Adipocyte (in vitro differentiated cells): ENCODE measurements around the gene SNX5.
A peak's percentile ranks its signal among the peaks of the same experiment; 100 is the strongest.

Experiments used
- DNase-seq: peaks from one replicate; pipeline ENCODE4 v3.0.0-alpha.2; 2015; ENCODE audit warnings: low read depth
- H3K27me3 ChIP-seq: replicated peaks from 2 replicates; pipeline ENCODE4 v1.7.0; 2013; ENCODE audit warnings: mild to moderate bottlenecking, low read length, moderate library complexity; ENCODE audit not compliant: control insufficient read depth, insufficient read depth
- H3K36me3 ChIP-seq: 2 replicates; pipeline ENCODE4 v1.7.0; 2013; ENCODE audit warnings: low read length, mild to moderate bottlenecking, moderate library complexity; ENCODE audit not compliant: control insufficient read depth, insufficient read depth, severe bottlenecking
- H3K4me1 ChIP-seq: 2 replicates; pipeline ENCODE4 v1.7.0; 2013; ENCODE audit warnings: mild to moderate bottlenecking, low read length, moderate library complexity; ENCODE audit not compliant: control insufficient read depth, insufficient read depth
- H3K4me3 ChIP-seq: 2 replicates; pipeline ENCODE4 v1.7.0; 2013; ENCODE audit warnings: mild to moderate bottlenecking, low read length, moderate library complexity
- H3K9ac ChIP-seq: 2 replicates; pipeline ENCODE4 v1.7.0; 2013; ENCODE audit warnings: mild to moderate bottlenecking, low read length, moderate library complexity
- H3K9me3 ChIP-seq: 2 replicates; pipeline ENCODE4 v1.7.0; 2013; ENCODE audit warnings: mild to moderate bottlenecking, low read length, moderate library complexity; ENCODE audit not compliant: control insufficient read depth

SNX5 gene

GRCh38 chr20:17990278-17990972 is 21.8 kb upstream of the SNX5 start:
- H3K4me3 ChIP-seq = no peak overlapping the region
- H3K36me3 ChIP-seq = peaks cover 9% of the 10 kb centered on the region
- no peaks in the 10 kb centered on the region for H3K9me3 ChIP-seq
- DNase-seq = no peak
- no peaks in the 10 kb centered on the region for H3K4me1 ChIP-seq
- H3K27me3 ChIP-seq = no peaks in the 10 kb centered on the region
- no peak overlapping the region for H3K9ac ChIP-seq

DNA sequence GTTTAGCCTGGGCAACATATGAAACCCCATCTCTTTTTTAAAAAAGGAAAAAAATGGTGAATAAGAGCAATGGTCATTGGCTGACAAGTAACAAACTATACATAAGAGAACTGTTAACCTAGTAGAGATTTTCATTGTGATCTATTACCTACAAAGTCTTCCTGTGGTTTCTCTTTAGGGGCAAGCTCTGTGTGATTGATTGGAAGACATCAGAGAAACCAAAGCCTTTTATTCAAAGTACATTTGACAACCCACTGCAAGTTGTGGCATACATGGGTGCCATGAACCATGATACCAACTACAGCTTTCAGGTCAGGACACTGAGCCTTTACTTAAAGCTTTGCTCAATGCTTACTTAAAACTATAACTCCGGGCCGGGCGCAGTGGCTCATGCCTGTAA is 19.4 kb upstream of the SNX5 start:
- Histone ChIP-seq H3K9ac (no peak overlapping the region), H3K36me3 (peaks cover 9% of the 10 kb centered on the region)

GRCh38 chr20:17985388-17986018 is 16.9 kb upstream of the SNX5 start:
- Histone ChIP-seq H3K36me3 (peaks cover 14% of the 10 kb centered on the region), H3K9ac (no peak overlapping the region), H3K9me3 (no peaks in the 10 kb centered on the region), H3K27me3 (no peaks in the 10 kb centered on the region), H3K4me3 (no peak overlapping the region), H3K4me1 (no peaks in the 10 kb centered on the region)
- DNase-seq = no peak

More for the DNA sequence above, 19.4 kb upstream of the SNX5 start:
- no peaks in the 10 kb centered on the region for H3K4me1 ChIP-seq
- H3K4me3 ChIP-seq = no peak overlapping the region
- H3K27me3 ChIP-seq = no peaks in the 10 kb centered on the region
- no peak for DNase-seq
- no peaks in the 10 kb centered on the region for H3K9me3 ChIP-seq

DNA sequence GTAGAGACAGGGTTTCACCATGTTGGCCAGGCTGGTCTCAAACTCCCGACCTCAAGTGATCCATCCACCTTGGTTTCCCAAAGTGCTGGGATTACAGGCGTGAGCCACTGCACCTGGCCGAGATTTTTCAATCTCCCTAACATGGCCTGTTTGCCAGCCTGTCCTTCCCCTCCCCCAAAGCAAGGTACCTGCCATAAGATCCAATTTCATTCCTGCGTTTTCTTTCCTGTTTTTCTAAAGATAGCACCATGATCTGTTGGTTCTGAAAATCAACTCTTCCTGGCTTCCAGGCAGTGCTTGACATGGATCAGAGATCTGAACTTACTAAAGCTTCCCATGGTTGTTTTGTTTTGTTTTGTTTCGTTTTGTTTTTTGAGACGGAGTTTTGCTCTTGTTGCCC is 7.7 kb upstream of the SNX5 start:
- no peaks in the 10 kb centered on the region for H3K9me3 ChIP-seq
- no peak for DNase-seq
- H3K27me3 ChIP-seq = no peaks in the 10 kb centered on the region
- no peak overlapping the region for H3K4me3 ChIP-seq
- H3K4me1 ChIP-seq = peaks cover 14% of the 10 kb centered on the region
- H3K9ac ChIP-seq = no peak overlapping the region
- H3K36me3 ChIP-seq = peaks cover 9% of the 10 kb centered on the region

GRCh38 chr20:17972121-17972520 is 3.5 kb upstream of the SNX5 start:
- peak overlapping the region; percentile 95 for H3K4me3 ChIP-seq

DNA sequence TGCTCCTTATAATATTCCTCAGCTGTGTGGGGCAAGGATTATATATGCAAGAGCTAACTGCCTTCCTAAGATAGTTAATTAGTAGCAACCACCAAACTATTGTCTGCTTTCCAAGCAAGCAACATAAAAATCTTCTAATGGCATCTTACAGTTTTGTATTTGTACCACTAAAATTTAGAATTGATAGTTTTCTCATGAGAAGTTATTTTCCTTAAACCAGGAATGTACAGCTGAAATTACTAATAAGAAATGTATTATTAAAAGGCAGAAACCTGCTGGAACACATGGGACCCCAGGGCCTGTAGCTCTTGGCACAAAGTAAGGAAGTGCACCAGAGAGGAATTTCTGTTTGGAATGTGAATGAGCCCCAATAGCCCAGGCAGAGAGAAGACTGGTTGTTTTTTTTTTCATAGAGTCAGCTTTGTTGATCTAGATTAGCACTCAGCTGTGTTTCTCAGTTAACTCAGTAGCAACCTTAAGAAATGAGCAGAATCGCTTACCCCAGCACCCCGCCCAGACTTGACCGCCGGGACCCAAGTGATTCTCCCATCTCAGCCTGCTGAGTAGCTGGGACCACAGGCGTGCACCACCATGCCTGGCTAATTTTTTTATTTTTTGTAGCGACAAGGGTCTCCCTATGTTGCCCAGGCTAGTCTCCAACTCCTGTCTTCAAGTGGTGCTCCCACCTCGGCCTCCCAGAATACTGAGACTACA is 2.9 kb upstream of the SNX5 start:
- H3K4me3 ChIP-seq = peak overlapping the region; percentile 95
- peak; percentile 58 for DNase-seq
- H3K4me1 ChIP-seq = peaks cover 36% of the 10 kb centered on the region
- H3K27me3 ChIP-seq = no peaks in the 10 kb centered on the region
- peak overlapping the region; percentile 95 for H3K9ac ChIP-seq
- no peaks in the 10 kb centered on the region for H3K9me3 ChIP-seq
- H3K36me3 ChIP-seq = peaks cover 5% of the 10 kb centered on the region

More at GRCh38 chr20:17972121-17972520, 3.5 kb upstream of the SNX5 start:
- Histone ChIP-seq H3K9ac (peak overlapping the region; percentile 95), H3K9me3 (no peaks in the 10 kb centered on the region), H3K27me3 (no peaks in the 10 kb centered on the region), H3K4me1 (peaks cover 29% of the 10 kb centered on the region), H3K36me3 (peaks cover 5% of the 10 kb centered on the region)
- no peak for DNase-seq

- DNase-seq = peak; percentile 62
- H3K4me1 ChIP-seq = peaks cover 51% of the 10 kb centered on the region
- no peaks in the 10 kb centered on the region for H3K9me3 ChIP-seq
- H3K27me3 ChIP-seq = no peaks in the 10 kb centered on the region
- no peaks in the 10 kb centered on the region for H3K36me3 ChIP-seq
- peak overlapping the region; percentile 95 for H3K9ac ChIP-seq
- H3K4me3 ChIP-seq = peak overlapping the region; percentile 95
Observed at GRCh38 chr20:17969884-17970409, 1.4 kb upstream of the SNX5 start.

DNA sequence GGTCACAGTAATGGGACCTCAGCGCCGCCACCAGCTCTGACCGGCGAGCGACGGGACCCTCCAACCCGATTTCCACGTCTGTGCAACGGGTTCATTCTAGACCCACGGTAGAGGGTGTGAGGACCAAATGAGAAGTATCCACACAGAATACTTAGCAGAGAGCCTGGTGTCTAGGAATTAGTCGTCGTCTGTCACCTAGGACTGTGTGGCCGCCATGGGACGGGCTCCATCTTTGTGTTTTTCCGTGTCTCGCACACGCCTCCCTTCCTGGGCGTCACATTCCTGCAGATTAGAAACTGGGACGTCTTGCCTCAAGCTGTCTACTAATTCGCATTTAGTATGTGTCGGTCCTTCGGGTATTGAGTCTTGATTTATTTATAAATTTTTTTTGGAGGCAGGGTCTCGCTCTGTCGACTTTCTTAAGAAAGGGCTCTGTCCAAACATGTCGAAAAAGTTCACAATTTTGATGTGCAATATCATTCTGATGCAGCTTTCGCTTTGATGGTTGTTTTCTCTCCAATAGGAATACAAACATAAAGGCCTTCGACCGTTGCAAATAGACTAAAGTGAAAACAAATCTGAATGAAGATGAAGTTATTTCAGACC is 787 bp upstream of the SNX5 start:
- peaks cover 56% of the 10 kb centered on the region for H3K4me1 ChIP-seq
- peak overlapping the region; percentile 95 for H3K4me3 ChIP-seq
- peak overlapping the region; percentile 95 for H3K9ac ChIP-seq
- H3K36me3 ChIP-seq = no peaks in the 10 kb centered on the region
- DNase-seq = peak; percentile 66
- no peaks in the 10 kb centered on the region for H3K9me3 ChIP-seq
- H3K27me3 ChIP-seq = no peaks in the 10 kb centered on the region

- H3K27me3 ChIP-seq = no peaks in the 10 kb centered on the region
- no peaks in the 10 kb centered on the region for H3K9me3 ChIP-seq
- peak overlapping the region; percentile 95 for H3K4me3 ChIP-seq
- H3K4me1 ChIP-seq = peaks cover 69% of the 10 kb centered on the region
- DNase-seq = peak; percentile 78
- H3K36me3 ChIP-seq = peaks cover 7% of the 10 kb centered on the region
- H3K9ac ChIP-seq = peak overlapping the region; percentile 95
Observed at GRCh38 chr20:17967521-17968365, 851 bp downstream of the SNX5 start.

DNA sequence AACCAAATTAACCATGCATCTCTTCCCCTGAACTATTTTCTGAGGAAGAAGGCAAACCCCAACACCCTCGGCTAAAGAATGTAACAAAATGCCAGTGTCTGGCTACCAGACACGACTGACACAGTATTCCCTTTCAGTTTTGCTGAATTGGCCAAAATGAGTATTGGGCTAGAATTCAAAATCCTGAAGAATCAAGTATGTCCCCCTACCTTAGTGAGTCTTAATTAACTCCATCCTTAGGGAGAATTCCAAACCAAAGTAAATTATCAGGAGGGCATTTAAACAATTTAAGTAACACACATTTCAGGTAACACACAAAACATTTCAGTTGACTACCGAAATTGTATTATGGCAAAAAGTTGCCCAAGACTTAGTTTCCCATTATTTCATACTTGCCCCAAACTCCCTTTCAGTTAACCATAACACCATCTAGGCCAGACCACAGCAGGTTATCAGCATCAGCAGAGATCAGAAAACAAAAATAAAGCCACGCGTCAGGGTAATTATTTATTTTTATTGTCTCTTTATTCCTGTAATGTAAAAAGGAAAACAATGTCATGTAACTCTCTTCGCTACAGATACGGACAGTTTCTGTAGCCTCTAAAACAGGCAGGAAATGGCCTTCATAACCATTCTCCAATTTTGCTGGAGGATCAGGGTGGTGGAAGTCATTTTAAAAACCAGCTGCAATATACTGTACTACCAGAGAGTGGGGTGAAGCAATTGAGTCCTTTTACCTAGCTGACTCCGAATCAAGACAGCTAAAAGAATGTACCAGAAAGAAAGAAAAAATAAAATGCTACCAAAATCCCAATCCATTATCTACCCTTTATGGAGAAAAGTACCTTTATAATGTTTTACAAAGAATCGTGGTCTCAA is 1.9 kb downstream of the SNX5 start:
- Histone ChIP-seq H3K9me3 (no peaks in the 10 kb centered on the region), H3K27me3 (no peaks in the 10 kb centered on the region), H3K9ac (peak overlapping the region; percentile 95), H3K4me1 (peaks cover 70% of the 10 kb centered on the region), H3K36me3 (peaks cover 7% of the 10 kb centered on the region), H3K4me3 (peak overlapping the region; percentile 95)
- DNase-seq = peak; percentile 64
